ENCODE data around the gene TMA16.

TMA16 gene

GRCh38 chr4:163558539-163559044 lies 64.1 kb downstream of the TMA16 start:
- H3K27me3 Mint-ChIP-seq (ENCODE audit: low read depth) = peaks cover 6% of the 10 kb centered on the region
- H3K27ac Mint-ChIP-seq = peak overlapping the region; percentile 62
- peaks cover 4% of the 10 kb centered on the region for H3K36me3 Mint-ChIP-seq (ENCODE audit: low read depth)
- peak overlapping the region; percentile 63 for H3K4me3 Mint-ChIP-seq
- no peak for DNase-seq (ENCODE audit: low spot score)
- no peaks in the 10 kb centered on the region for H3K9me3 Mint-ChIP-seq
- peaks cover 20% of the 10 kb centered on the region for H3K4me1 Mint-ChIP-seq (ENCODE audit: low read depth)

GRCh38 chr4:163562496-163562895 lies 68.0 kb downstream of the TMA16 start:
- peaks cover 4% of the 10 kb centered on the region for H3K27me3 Mint-ChIP-seq (ENCODE audit: low read depth)
- no peak for DNase-seq (ENCODE audit: low spot score)
- no peaks in the 10 kb centered on the region for H3K9me3 Mint-ChIP-seq
- H3K27ac Mint-ChIP-seq = no peak overlapping the region
- peaks cover 20% of the 10 kb centered on the region for H3K4me1 Mint-ChIP-seq (ENCODE audit: low read depth)
- no peak overlapping the region for H3K4me3 Mint-ChIP-seq
- H3K36me3 Mint-ChIP-seq (ENCODE audit: low read depth) = peaks cover 4% of the 10 kb centered on the region

- peaks cover 10% of the 10 kb centered on the region for H3K4me1 Mint-ChIP-seq (ENCODE audit: low read depth)
- H3K27ac Mint-ChIP-seq = no peak overlapping the region
- H3K9me3 Mint-ChIP-seq = no peaks in the 10 kb centered on the region
- no peak for DNase-seq (ENCODE audit: low spot score)
- peaks cover 4% of the 10 kb centered on the region for H3K27me3 Mint-ChIP-seq (ENCODE audit: low read depth)
- H3K4me3 Mint-ChIP-seq = no peak overlapping the region
- H3K36me3 Mint-ChIP-seq (ENCODE audit: low read depth) = peaks cover 4% of the 10 kb centered on the region
Observed at GRCh38 chr4:163563592-163563991, 69.1 kb downstream of the TMA16 start.

GRCh38 chr4:163564221-163564720 lies 69.8 kb downstream of the TMA16 start:
- peaks cover 4% of the 10 kb centered on the region for H3K4me1 Mint-ChIP-seq (ENCODE audit: low read depth)
- DNase-seq (ENCODE audit: low spot score) = no peak
- no peak overlapping the region for H3K4me3 Mint-ChIP-seq
- peaks cover 4% of the 10 kb centered on the region for H3K27me3 Mint-ChIP-seq (ENCODE audit: low read depth)
- no peaks in the 10 kb centered on the region for H3K9me3 Mint-ChIP-seq
- peaks cover 3% of the 10 kb centered on the region for H3K36me3 Mint-ChIP-seq (ENCODE audit: low read depth)
- H3K27ac Mint-ChIP-seq = no peak overlapping the region

- no peaks in the 10 kb centered on the region for H3K9me3 Mint-ChIP-seq
- no peaks in the 10 kb centered on the region for H3K4me1 Mint-ChIP-seq (ENCODE audit: low read depth)
- DNase-seq (ENCODE audit: low spot score) = no peak
- H3K27ac Mint-ChIP-seq = no peak overlapping the region
- no peak overlapping the region for H3K4me3 Mint-ChIP-seq
- no peaks in the 10 kb centered on the region for H3K36me3 Mint-ChIP-seq (ENCODE audit: low read depth)
- peaks cover 4% of the 10 kb centered on the region for H3K27me3 Mint-ChIP-seq (ENCODE audit: low read depth)
Observed at GRCh38 chr4:163565226-163566135, 71.0 kb downstream of the TMA16 start.

GRCh38 chr4:163566257-163566796 lies 71.8 kb downstream of the TMA16 start:
- H3K4me1 Mint-ChIP-seq (ENCODE audit: low read depth) = no peaks in the 10 kb centered on the region
- H3K9me3 Mint-ChIP-seq = no peaks in the 10 kb centered on the region
- no peaks in the 10 kb centered on the region for H3K36me3 Mint-ChIP-seq (ENCODE audit: low read depth)
- H3K27me3 Mint-ChIP-seq (ENCODE audit: low read depth) = peaks cover 4% of the 10 kb centered on the region
- no peak for DNase-seq (ENCODE audit: low spot score)
- no peak overlapping the region for H3K27ac Mint-ChIP-seq
- no peak overlapping the region for H3K4me3 Mint-ChIP-seq

- no peaks in the 10 kb centered on the region for H3K27me3 Mint-ChIP-seq (ENCODE audit: low read depth)
- H3K36me3 Mint-ChIP-seq (ENCODE audit: low read depth) = no peaks in the 10 kb centered on the region
- no peak overlapping the region for H3K4me3 Mint-ChIP-seq
- no peaks in the 10 kb centered on the region for H3K4me1 Mint-ChIP-seq (ENCODE audit: low read depth)
- H3K27ac Mint-ChIP-seq = no peak overlapping the region
- H3K9me3 Mint-ChIP-seq = no peaks in the 10 kb centered on the region
- no peak for DNase-seq (ENCODE audit: low spot score)
Observed at GRCh38 chr4:163568843-163569242, 74.4 kb downstream of the TMA16 start.
